H1 (cell line): ENCODE measurements around the gene C12orf56. TPM values are rescaled to one million over a fixed set of nuclear protein-coding genes. Genes with fewer than 3 reads are reported as not detected.
A peak's percentile ranks its signal among the peaks of the same experiment; 100 is the strongest.

ENCODE experiments used
- CTCF ChIA-PET: fragments of 300-600 bp; sonication (Branson Sonifier 250); formaldehyde crosslinking; loops from one replicate; lab custom pipeline; 2021; ENCODE audit not compliant: partially characterized antibody; lab: Charles Lee
- POLR2A ChIA-PET: fragments of 300-600 bp; sonication (Branson Sonifier 250); formaldehyde crosslinking; loops from one replicate; lab custom pipeline; 2021; ENCODE audit warnings: inconsistent platforms; ENCODE audit not compliant: partially characterized antibody; lab: Charles Lee
- DNase-seq, 2 experiments: peaks; one replicate each; pipeline versions ENCODE4 v3.0.0 to v3.0.0-alpha.2; 2010 to 2022; ENCODE audit warnings: low spot score in 2 of 2, low read depth in 1 of 2, mixed read lengths in 1 of 2
- FAIRE-seq: peaks from 2 replicates; lab custom pipeline; 2011; peaks lifted over from hg19 to GRCh38; lab: Jason Lieb, UNC
- H2AFZ ChIP-seq: 2 replicates; pipeline ENCODE4 v1.8.1; 2012; ENCODE audit warnings: low read length, inconsistent platforms
- H2AK5ac ChIP-seq: 2 replicates; pipeline ENCODE4 v1.6.1; 2013; ENCODE audit warnings: low read depth, low read length
- H2BK120ac ChIP-seq: replicated peaks from 2 replicates; pipeline ENCODE3; 2013; ENCODE audit warnings: low read depth, low read length, inconsistent platforms
- H2BK12ac ChIP-seq: 2 replicates; pipeline ENCODE4 v1.6.1; 2013; ENCODE audit warnings: low read depth, low read length
- H2BK15ac ChIP-seq: 2 replicates; pipeline ENCODE4 v1.6.1; 2013; ENCODE audit warnings: low read length
- H2BK20ac ChIP-seq: 2 replicates; pipeline ENCODE4 v1.6.1; 2013; ENCODE audit warnings: low read length
- H2BK5ac ChIP-seq: 2 replicates; pipeline ENCODE4 v1.6.1; 2013; ENCODE audit warnings: low read depth, low read length
- H3K14ac ChIP-seq: 2 replicates; pipeline ENCODE4 v1.6.1; 2013; ENCODE audit warnings: inconsistent platforms; ENCODE audit not compliant: insufficient read length
- H3K18ac ChIP-seq: 2 replicates; pipeline ENCODE4 v1.6.1; 2013; ENCODE audit warnings: low read length; ENCODE audit errors: extremely low read depth
- H3K23ac ChIP-seq: 2 replicates; pipeline ENCODE4 v1.6.1; 2013; ENCODE audit warnings: inconsistent platforms; ENCODE audit not compliant: insufficient read length
- H3K23me2 ChIP-seq: 2 replicates; pipeline ENCODE4 v1.6.1; 2013; ENCODE audit warnings: low read depth, low read length
- H3K27ac ChIP-seq: 2 replicates; pipeline ENCODE4 v1.6.1; 2011; ENCODE audit warnings: low read depth, low read length, inconsistent platforms
- H3K27me3 ChIP-seq, 4 experiments: replicated peaks in 1 of 4; 1 replicate in 1 of 4; 2 replicates in 3 of 4; pipeline versions ENCODE4 v1.6.1 to v1.8.1; 2011 to 2013; ENCODE audit warnings: low read length in 3 of 4, mild to moderate bottlenecking in 3 of 4, inconsistent platforms in 2 of 4, mixed read lengths in 2 of 4, moderate library complexity in 1 of 4; ENCODE audit not compliant: control insufficient read depth in 3 of 4, insufficient read depth in 3 of 4; ENCODE audit errors: extremely low read depth in 1 of 4
- H3K36me3 ChIP-seq, 4 experiments: 2 replicates each; pipeline versions ENCODE4 v1.6.1 to v1.8.1; 2011 to 2013; ENCODE audit warnings: mild to moderate bottlenecking in 4 of 4, low read length in 3 of 4, moderate library complexity in 2 of 4, control low read depth in 1 of 4, inconsistent platforms in 1 of 4; ENCODE audit not compliant: insufficient read depth in 4 of 4, control insufficient read depth in 2 of 4
- H3K4ac ChIP-seq: replicated peaks from 2 replicates; pipeline ENCODE3; 2013; ENCODE audit warnings: low read length, low read depth, mixed read lengths, inconsistent platforms; ENCODE audit not compliant: insufficient read length
- H3K4me1 ChIP-seq, 4 experiments: replicated peaks in 1 of 4; 1 replicate in 1 of 4; 2 replicates in 3 of 4; pipeline versions ENCODE4 v1.6.1 to v1.8.1; 2011 to 2013; ENCODE audit warnings: low read length in 3 of 4, inconsistent platforms in 2 of 4, mixed read lengths in 1 of 4; ENCODE audit not compliant: insufficient read depth in 4 of 4, control insufficient read depth in 3 of 4
- H3K4me2 ChIP-seq, 2 experiments: 2 replicates each; pipeline versions ENCODE4 v1.6.1 to v1.8.1; 2011 to 2013; ENCODE audit warnings: low read depth in 2 of 2, low read length in 2 of 2, control low read depth in 1 of 2, inconsistent platforms in 1 of 2, mild to moderate bottlenecking in 1 of 2; ENCODE audit not compliant: insufficient read depth in 1 of 2
- H3K4me3 ChIP-seq, 4 experiments: fragments of 200-600, 300-600 bp in 1 of 4; sonication (generic), shearing (Covaris generic), sonication (Bioruptor Twin) in 1 of 4; 2 replicates each; pipeline versions ENCODE4 v1.5.1 to v1.8.1; 2011 to 2016; ENCODE audit warnings: low read length in 4 of 4, low read depth in 3 of 4, control low read depth in 2 of 4, inconsistent platforms in 2 of 4, mild to moderate bottlenecking in 2 of 4, mixed read lengths in 1 of 4, moderate library complexity in 1 of 4; ENCODE audit not compliant: insufficient read depth in 2 of 4; ENCODE audit errors: extremely low read depth in 1 of 4
- H3K56ac ChIP-seq: replicated peaks from 2 replicates; pipeline ENCODE3; 2013; ENCODE audit warnings: low read depth, mild to moderate bottlenecking, mixed read lengths, low read length, inconsistent platforms; ENCODE audit not compliant: insufficient read length
- H3K79me1 ChIP-seq: 2 replicates; pipeline ENCODE4 v1.6.1; 2013; ENCODE audit warnings: low read depth, low read length, control low read depth
- H3K79me2 ChIP-seq, 2 experiments: 2 replicates each; pipeline versions ENCODE4 v1.6.1 to v1.8.1; 2012 to 2013; ENCODE audit warnings: low read length in 2 of 2, mild to moderate bottlenecking in 2 of 2, inconsistent platforms in 1 of 2; ENCODE audit not compliant: insufficient read depth in 2 of 2, control insufficient read depth in 1 of 2
- H3K9ac ChIP-seq, 4 experiments: replicated peaks in 1 of 4; 1 replicate in 1 of 4; 2 replicates in 3 of 4; pipeline versions ENCODE4 v1.6.1 to v1.8.1; 2011 to 2013; ENCODE audit warnings: low read depth in 3 of 4, low read length in 3 of 4, control low read depth in 2 of 4, mild to moderate bottlenecking in 2 of 4, moderate library complexity in 2 of 4, inconsistent platforms in 1 of 4; ENCODE audit errors: extremely low read depth in 1 of 4
- H3K9me3 ChIP-seq, 2 experiments: 2 replicates each; pipeline versions ENCODE4 v1.6.1 to v1.8.1; 2012 to 2013; ENCODE audit warnings: mild to moderate bottlenecking in 2 of 2, moderate library complexity in 2 of 2, control low read depth in 1 of 2, inconsistent platforms in 1 of 2, low read depth in 1 of 2, low read length in 1 of 2, mixed read lengths in 1 of 2; ENCODE audit not compliant: insufficient read depth in 2 of 2
- H4K20me1 ChIP-seq, 2 experiments: replicated peaks in 1 of 2; 2 replicates each; pipeline versions ENCODE3 to v1.8.1; 2011 to 2013; ENCODE audit warnings: inconsistent platforms in 2 of 2, low read length in 2 of 2, mild to moderate bottlenecking in 1 of 2; ENCODE audit not compliant: insufficient read depth in 2 of 2, control insufficient read depth in 1 of 2
- H4K5ac ChIP-seq: 2 replicates; pipeline ENCODE4 v1.6.1; 2013; ENCODE audit warnings: low read length, low read depth, mixed read lengths, inconsistent platforms; ENCODE audit not compliant: insufficient read length
- H4K8ac ChIP-seq: 2 replicates; pipeline ENCODE4 v1.8.0; 2013; ENCODE audit warnings: mild to moderate bottlenecking, moderate library complexity, low read length, inconsistent platforms; ENCODE audit not compliant: insufficient read depth; ENCODE audit errors: extremely low read depth
- H4K91ac ChIP-seq: replicated peaks from 2 replicates; pipeline ENCODE3; 2013; ENCODE audit warnings: low read length, mixed read lengths, inconsistent platforms; ENCODE audit not compliant: insufficient read length
- BACH1 ChIP-seq: IDR thresholded peaks from 2 replicates; pipeline ENCODE4 v1.6.1; 2012; ENCODE audit warnings: low read length, improper control_type of control experiment
- CHD2 ChIP-seq: IDR thresholded peaks from 2 replicates; pipeline ENCODE4 v1.6.1; 2012; ENCODE audit warnings: low read length, improper control_type of control experiment
- CREB1 ChIP-seq: IDR thresholded peaks from 2 replicates; pipeline ENCODE4 v1.6.1; 2012; ENCODE audit warnings: inconsistent platforms
- EGR1 ChIP-seq: IDR thresholded peaks from 2 replicates; pipeline ENCODE4 v1.6.1; 2011; ENCODE audit warnings: low read depth, low read length, borderline replicate concordance
- MAFK ChIP-seq: IDR thresholded peaks from 2 replicates; pipeline ENCODE4 v1.6.1; 2012; ENCODE audit warnings: low read depth, mild to moderate bottlenecking, improper control_type of control experiment, low read length
- POU5F1 ChIP-seq: IDR thresholded peaks from 2 replicates; pipeline ENCODE4 v1.6.1; 2011; ENCODE audit warnings: low read depth, mild to moderate bottlenecking, low read length, moderate library complexity
- RAD21 ChIP-seq, 2 experiments: IDR thresholded peaks in 1 of 2; conservative IDR thresholded peaks in 1 of 2; 2 replicates each; pipeline ENCODE4 v1.6.1; 2011; ENCODE audit warnings: low read depth in 2 of 2, low read length in 2 of 2, improper control_type of control experiment in 1 of 2, inconsistent platforms in 1 of 2, mild to moderate bottlenecking in 1 of 2, moderate library complexity in 1 of 2
- RXRA ChIP-seq: IDR thresholded peaks from 2 replicates; pipeline ENCODE4 v1.6.1; 2011; ENCODE audit warnings: low read depth, mild to moderate bottlenecking, low read length, moderate library complexity; ENCODE audit not compliant: insufficient read depth
- WGBS, 2 experiments: shearing (Covaris generic) in 1 of 2; methylation state at CpG; one replicate each; pipeline versions ENCODE4 v1.1.6 to v1.1.7; 2013 to 2015; ENCODE audit warnings: low lambda C conversion rate in 2 of 2, mixed read lengths in 2 of 2, inconsistent platforms in 1 of 2, low coverage in 1 of 2, missing lambda C conversion rate in 1 of 2; ENCODE audit not compliant: insufficient replicate concordance in 2 of 2, insufficient coverage in 1 of 2, insufficient read length in 1 of 2; ENCODE audit errors: extremely low coverage in 1 of 2, missing lambda C conversion rate in 1 of 2; 5-methylcytosine and 5-hydroxymethylcytosine counted together
- polyA plus RNA-seq, 7 experiments: library from polyadenylated mRNA; depleted of rRNA in 3 of 7; stranded (reverse) in 5 of 7; unstranded in 2 of 7; fragments of >200 nt in 5 of 7; fragments of 200-250 nt in 2 of 7; gene quantifications; 1 replicate in 5 of 7; 2 replicates in 1 of 7; 4 replicates in 1 of 7; pipeline versions ENCODE4 v1.2.1 to v1.2.3, GENCODE V29; 2011 to 2013; ENCODE audit warnings: missing spikeins in 2 of 7, mixed read lengths in 2 of 7
- total RNA-seq: library from RNA; stranded (reverse); fragmentation: NEBNext Ultra II Directional; extraction: Animal tissue kit (Norgen Biotek cat#: 25700); gene quantifications from 2 replicates; pipeline ENCODE4 v1.2.1, GENCODE V29; 2021
- TF ChIP-seq, protein P1 (sequence below): IDR thresholded peaks from 2 replicates; pipeline ENCODE4 v1.6.1; 2012; ENCODE audit warnings: inconsistent platforms
- TF ChIP-seq, protein P2 (sequence below): IDR thresholded peaks from 2 replicates; pipeline ENCODE4 v1.6.1; 2011; ENCODE audit warnings: low read length, improper control_type of control experiment

Gene C12orf56
- total and polyA plus RNA-seq, 2 of the 8 experiments (the other 6 are each of a cell fraction or from before 2014, with no cell fraction given), result 1.1 to 2.9 TPM

DNA sequence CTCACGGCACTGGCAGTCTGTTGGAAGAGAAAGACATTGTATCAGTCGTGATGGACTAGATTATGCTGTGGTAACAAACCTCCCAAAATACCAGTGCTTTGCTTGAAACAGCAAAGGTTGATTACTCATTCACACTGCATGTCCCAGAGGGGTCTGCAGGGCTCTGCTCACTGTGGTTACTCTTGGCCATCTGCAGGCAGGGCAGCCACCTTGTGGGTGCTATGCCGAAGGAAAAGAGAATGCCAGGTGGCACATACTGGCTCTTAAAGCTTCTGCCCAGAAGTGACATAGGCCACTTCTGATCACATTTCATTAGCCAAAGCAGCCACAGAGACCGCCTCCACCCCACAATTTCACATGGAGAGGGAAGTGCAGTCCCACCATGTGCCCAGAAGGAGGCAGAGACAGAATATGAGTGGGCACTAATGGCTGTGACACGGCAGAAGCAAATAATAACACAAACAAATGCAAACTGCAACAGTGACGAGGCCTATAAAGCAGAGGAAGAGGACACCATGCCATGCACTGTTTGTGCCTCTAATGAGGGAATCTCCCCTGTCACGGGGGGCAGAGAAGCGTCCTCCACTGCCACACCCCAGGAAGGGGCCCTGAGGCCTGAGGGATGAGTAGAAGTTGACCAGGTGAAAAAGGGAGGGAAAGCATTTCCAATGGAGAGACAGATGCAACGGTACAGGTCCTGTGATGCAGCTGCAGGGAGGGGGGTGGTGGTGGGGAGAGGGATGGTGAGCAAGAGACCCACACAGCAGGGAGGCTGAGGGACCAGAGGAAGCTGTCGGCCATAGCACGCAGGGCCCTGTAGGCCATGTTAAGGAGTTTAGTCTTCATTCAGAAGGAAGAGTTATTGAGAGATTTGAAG lies 116.8 kb downstream of the C12orf56 start:
- Histone ChIP-seq H3K56ac (no peak overlapping the region), H2AFZ (peak overlapping the region; percentile 92)
- CTCF ChIA-PET, result interaction anchor here (0.6 to 2.7 kb wide), 23 partner anchors 11 to 429 kb away, joined by 3 to 10 read pairs (median 3); partner anchors contain the start of gene C12orf56
- TF ChIP-seq RAD21 (IDR thresholded peaks at IDR 0.05 in 1 of 2, conservative IDR thresholded peaks at IDR 0.05 in 1 of 2; ENCODE audit: low read depth in 2 of 2, low read length in 2 of 2) (peak; percentile 86 to 87), CHD2 (no peak), RXRA (no peak), EGR1 (no peak), POU5F1 (no peak), BACH1 (peak; percentile 97), MAFK (peak; percentile 82), CREB1 (peak; percentile 49)
- TF ChIP-seq, protein P1, sequence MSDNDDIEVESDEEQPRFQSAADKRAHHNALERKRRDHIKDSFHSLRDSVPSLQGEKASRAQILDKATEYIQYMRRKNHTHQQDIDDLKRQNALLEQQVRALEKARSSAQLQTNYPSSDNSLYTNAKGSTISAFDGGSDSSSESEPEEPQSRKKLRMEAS, result peak; percentile 73
- TF ChIP-seq, protein P2, sequence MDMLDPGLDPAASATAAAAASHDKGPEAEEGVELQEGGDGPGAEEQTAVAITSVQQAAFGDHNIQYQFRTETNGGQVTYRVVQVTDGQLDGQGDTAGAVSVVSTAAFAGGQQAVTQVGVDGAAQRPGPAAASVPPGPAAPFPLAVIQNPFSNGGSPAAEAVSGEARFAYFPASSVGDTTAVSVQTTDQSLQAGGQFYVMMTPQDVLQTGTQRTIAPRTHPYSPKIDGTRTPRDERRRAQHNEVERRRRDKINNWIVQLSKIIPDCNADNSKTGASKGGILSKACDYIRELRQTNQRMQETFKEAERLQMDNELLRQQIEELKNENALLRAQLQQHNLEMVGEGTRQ, result no peak

More for the DNA sequence above, 116.8 kb downstream of the C12orf56 start:
- no peaks in the 10 kb centered on the region for H3K79me2 ChIP-seq
- peak; percentile 38 to 71 for DNase-seq
- H3K27me3 ChIP-seq, result no peaks in the 10 kb centered on the region
- peak; percentile 68 for FAIRE-seq
- no peaks in the 10 kb centered on the region for H4K20me1 ChIP-seq
- H4K5ac ChIP-seq, result no peak overlapping the region
- H2BK15ac ChIP-seq, result no peak overlapping the region
- no peak overlapping the region for H3K9ac ChIP-seq
- H3K14ac ChIP-seq, result no peak overlapping the region
- no peak overlapping the region for H3K4me3 ChIP-seq
- no peak overlapping the region for H2BK5ac ChIP-seq
- peak overlapping the region; percentile 41; the same call in 1 of the 2 replicates for H2BK12ac ChIP-seq
- H3K9me3 ChIP-seq, result no peaks in the 10 kb centered on the region
- H3K4me2 ChIP-seq, result peak overlapping the region in 1 of 2 experiments; percentile 4; a peak in 2 of 4 replicates
- no peak overlapping the region for H3K23ac ChIP-seq
- WGBS, 2 experiments, result 63% methylated on average over 11 of the region's 11 CpGs; no CpG with 5 or more reads in 1 of the 2 experiments
- H3K36me3 ChIP-seq, result no peaks in the 10 kb centered on the region
- H3K4ac ChIP-seq, result no peak overlapping the region
- no peak overlapping the region for H2BK120ac ChIP-seq
- H4K8ac ChIP-seq, result no peak overlapping the region
- H3K4me1 ChIP-seq, result peaks cover 0 to 7% (median 3%) of the 10 kb centered on the region in 4 experiments; a peak in 3 of 7 replicates
- no peak overlapping the region for H2BK20ac ChIP-seq
- H4K91ac ChIP-seq, result no peak overlapping the region
- H3K23me2 ChIP-seq, result no peaks in the 10 kb centered on the region
- H2AK5ac ChIP-seq, result no peak overlapping the region
- no peak overlapping the region for H3K27ac ChIP-seq
- POLR2A ChIA-PET, result interaction anchor here (1.0 to 2.3 kb wide), 5 partner anchors 52 to 430 kb away, joined by 3 to 7 read pairs (median 3); partner anchors contain the start of genes KICS2, SRGAP1 and XPOT
- no peak overlapping the region for H3K18ac ChIP-seq
- H3K79me1 ChIP-seq, result no peaks in the 10 kb centered on the region
